ENCODE measurements around the gene LCOR.

DNA sequence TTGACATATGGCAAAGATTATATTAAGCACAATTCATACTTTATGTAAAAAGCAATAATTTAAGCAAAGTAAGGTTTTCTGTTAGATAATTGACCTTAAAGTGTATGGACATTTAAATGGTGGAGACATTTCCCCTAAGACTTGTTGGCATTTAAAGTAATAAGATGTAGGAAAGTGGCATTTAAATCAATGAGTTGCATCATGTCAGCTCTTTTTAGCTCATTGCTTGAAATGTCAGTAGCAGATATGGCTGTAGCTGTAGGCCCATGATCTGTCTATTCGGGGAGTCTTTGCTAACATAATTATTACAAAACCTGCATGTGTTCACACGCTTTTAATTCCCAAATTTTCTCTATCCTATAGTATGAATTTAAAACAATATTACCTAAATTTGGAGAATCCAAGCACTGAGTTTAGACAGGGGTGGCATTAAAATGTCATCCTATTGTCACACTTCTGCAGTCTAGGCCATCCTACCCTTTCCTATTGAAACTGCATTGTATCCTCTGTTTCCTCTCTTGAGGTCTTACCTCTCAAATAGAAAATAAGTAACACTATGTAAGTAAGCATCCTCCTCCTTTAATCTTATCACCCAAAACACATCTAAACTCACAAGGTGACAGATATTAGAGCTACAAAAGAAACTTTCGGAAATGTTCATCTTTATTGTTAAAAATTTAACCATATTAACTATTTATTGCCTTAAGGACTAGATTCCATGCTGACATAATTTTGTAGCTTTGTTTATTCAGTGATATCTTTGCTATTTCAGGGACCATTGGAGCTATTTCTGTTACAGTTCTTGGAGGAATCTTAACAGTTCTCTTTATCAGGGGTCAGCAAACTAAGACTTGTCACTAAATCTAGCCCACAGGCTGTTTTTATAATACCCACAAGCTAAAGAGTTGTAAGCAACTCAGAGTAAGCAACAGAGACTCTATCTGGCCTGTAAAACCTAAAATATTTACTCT, 91.2 kb downstream of the LCOR start:
- TF ChIP-seq, protein P1, sequence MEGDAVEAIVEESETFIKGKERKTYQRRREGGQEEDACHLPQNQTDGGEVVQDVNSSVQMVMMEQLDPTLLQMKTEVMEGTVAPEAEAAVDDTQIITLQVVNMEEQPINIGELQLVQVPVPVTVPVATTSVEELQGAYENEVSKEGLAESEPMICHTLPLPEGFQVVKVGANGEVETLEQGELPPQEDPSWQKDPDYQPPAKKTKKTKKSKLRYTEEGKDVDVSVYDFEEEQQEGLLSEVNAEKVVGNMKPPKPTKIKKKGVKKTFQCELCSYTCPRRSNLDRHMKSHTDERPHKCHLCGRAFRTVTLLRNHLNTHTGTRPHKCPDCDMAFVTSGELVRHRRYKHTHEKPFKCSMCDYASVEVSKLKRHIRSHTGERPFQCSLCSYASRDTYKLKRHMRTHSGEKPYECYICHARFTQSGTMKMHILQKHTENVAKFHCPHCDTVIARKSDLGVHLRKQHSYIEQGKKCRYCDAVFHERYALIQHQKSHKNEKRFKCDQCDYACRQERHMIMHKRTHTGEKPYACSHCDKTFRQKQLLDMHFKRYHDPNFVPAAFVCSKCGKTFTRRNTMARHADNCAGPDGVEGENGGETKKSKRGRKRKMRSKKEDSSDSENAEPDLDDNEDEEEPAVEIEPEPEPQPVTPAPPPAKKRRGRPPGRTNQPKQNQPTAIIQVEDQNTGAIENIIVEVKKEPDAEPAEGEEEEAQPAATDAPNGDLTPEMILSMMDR (IDR thresholded peaks at IDR 0.05): no peak
- TF ChIP-seq POLR2A (IDR thresholded peaks at IDR 0.05): no peak

Data from thyroid gland (tissue), 4 donors.